HepG2 (cell line): ENCODE data around the gene CEP78. TPM values are rescaled to one million over a fixed set of nuclear protein-coding genes. Genes with fewer than 3 reads are reported as not detected.
A peak's percentile ranks its signal among the peaks of the same experiment; 100 is the strongest.

Source experiments
- ATAC-seq: fragments of 200-7000 bp; cut with Tn5 transposase; 3 replicates; pipeline ENCODE4 v1.9.1; 2020; ENCODE audit warnings: mild to moderate bottlenecking, moderate library complexity
- BruUV-seq: library from RNA; stranded (reverse); fragments of 400-500 nt; replicated peaks from 2 replicates; lab custom pipeline; 2021; lab: Mats Ljungman, UMichigan
- CTCF ChIA-PET: fragments of 300-600 bp; formaldehyde crosslinking; extraction: SDS; loops from one replicate; lab custom pipeline; 2021; ENCODE audit warnings: low total read pairs, inconsistent platforms, low intra/inter-chr PET ratio; lab: Yijun Ruan, JAX
- POLR2A ChIA-PET: fragments of 350-600 bp; sonication (Branson Sonifier 250); formaldehyde crosslinking; loops from one replicate; lab custom pipeline; 2020; ENCODE audit warnings: antibody characterized with exemption, inconsistent platforms; lab: Yijun Ruan, JAX
- DNase-seq: peaks from one replicate; pipeline ENCODE4 v3.0.0-alpha.2; 2015; ENCODE audit warnings: low spot score
- FAIRE-seq: peaks from 3 replicates; lab custom pipeline; 2011; peaks lifted over from hg19 to GRCh38; lab: Jason Lieb, UNC
- H2AFZ ChIP-seq: one replicate; pipeline ENCODE4 v1.6.1; 2011; ENCODE audit warnings: low read length, inconsistent platforms
- H3K27ac ChIP-seq: fragments of 300-600 bp; 3 replicates; pipeline ENCODE4 v1.8.0; 2011; ENCODE audit warnings: mixed run types, mild to moderate bottlenecking, mixed read lengths, low read length, inconsistent platforms; ENCODE audit not compliant: insufficient read depth; ENCODE audit errors: extremely low read length
- H3K27me3 ChIP-seq, 2 experiments: fragments of 200-600 bp in 1 of 2; 2 replicates in 1 of 2; 3 replicates in 1 of 2; pipeline versions ENCODE4 v1.6.0 to v1.8.0; 2011; ENCODE audit warnings: low read length in 2 of 2, mild to moderate bottlenecking in 2 of 2, moderate library complexity in 2 of 2, inconsistent platforms in 1 of 2; ENCODE audit not compliant: insufficient read depth in 2 of 2, control insufficient read depth in 1 of 2
- H3K36me3 ChIP-seq, 2 experiments: fragments of 200-600 bp in 1 of 2; replicated peaks in 1 of 2; 2 replicates in 1 of 2; 3 replicates in 1 of 2; pipeline versions ENCODE4 v1.5.1 to v1.8.0; 2011; ENCODE audit warnings: low read length in 2 of 2, inconsistent platforms in 1 of 2; ENCODE audit not compliant: insufficient read depth in 2 of 2, control insufficient read depth in 1 of 2
- H3K4me1 ChIP-seq: 2 replicates; pipeline ENCODE4 v1.5.1; 2012; ENCODE audit warnings: low read length, inconsistent platforms; ENCODE audit not compliant: insufficient read depth
- H3K4me2 ChIP-seq: 2 replicates; pipeline ENCODE4 v1.6.0; 2011; ENCODE audit warnings: low read depth, low read length, inconsistent platforms
- H3K4me3 ChIP-seq, 3 experiments: fragments of 200-600 bp in 1 of 3; sonication (generic), shearing (Covaris generic) in 1 of 3; replicated peaks in 1 of 3; 2 replicates each; pipeline ENCODE4 v1.5.1; 2011 to 2016; ENCODE audit warnings: low read length in 3 of 3, inconsistent platforms in 2 of 3, low read depth in 2 of 3, mild to moderate bottlenecking in 2 of 3, control low read depth in 1 of 3, mixed read lengths in 1 of 3; ENCODE audit not compliant: insufficient read depth in 1 of 3
- H3K79me2 ChIP-seq: one replicate; pipeline ENCODE4 v1.6.1; 2011; ENCODE audit warnings: low read length, inconsistent platforms; ENCODE audit not compliant: insufficient read depth
- H3K9ac ChIP-seq: 2 replicates; pipeline ENCODE4 v1.6.0; 2011; ENCODE audit warnings: mild to moderate bottlenecking, low read depth, low read length, inconsistent platforms; ENCODE audit not compliant: insufficient read depth
- H3K9me3 ChIP-seq: 2 replicates; pipeline ENCODE4 v1.5.1; 2012; ENCODE audit warnings: mild to moderate bottlenecking, low read length
- H4K20me1 ChIP-seq: 2 replicates; pipeline ENCODE4 v1.6.0; 2011; ENCODE audit warnings: inconsistent platforms, mild to moderate bottlenecking, low read length, moderate library complexity; ENCODE audit not compliant: insufficient read depth
- AHR ChIP-seq: IDR thresholded peaks from 2 replicates; pipeline ENCODE4 v1.6.1; 2018; ENCODE audit warnings: missing genetic modification reagents, missing compliant biosample characterization
- CENPX ChIP-seq: sonication (generic); formaldehyde crosslinking; IDR thresholded peaks from 2 replicates; pipeline ENCODE4 v1.9.0; 2021; ENCODE audit warnings: mild to moderate bottlenecking, missing genetic modification reagents, moderate library complexity
- KLF15 ChIP-seq: sonication (generic); formaldehyde crosslinking; IDR thresholded peaks from 2 replicates; pipeline ENCODE4 v1.8.1; 2023; ENCODE audit warnings: borderline replicate concordance, mild to moderate bottlenecking, inconsistent platforms, missing genetic modification reagents, mixed read lengths
- POLR2A ChIP-seq, 2 experiments: IDR thresholded peaks; 2 replicates each; pipeline ENCODE4 v1.6.1; 2011; ENCODE audit warnings: low read depth in 2 of 2, low read length in 2 of 2, mild to moderate bottlenecking in 1 of 2, moderate library complexity in 1 of 2; ENCODE audit not compliant: insufficient read depth in 1 of 2
- PREB ChIP-seq: sonication (generic); formaldehyde crosslinking; IDR thresholded peaks from 2 replicates; pipeline ENCODE4 v1.4.0; 2020; ENCODE audit warnings: missing genetic modification reagents
- RBM22 ChIP-seq: fragments of 200-400 bp; formaldehyde crosslinking; optimal IDR thresholded peaks from 2 replicates; pipeline ENCODE3; 2017; ENCODE audit warnings: mild to moderate bottlenecking, low read length, moderate library complexity
- TCF12 ChIP-seq, 2 experiments: fragments of 450-650 bp in 1 of 2; sonication (generic) in 1 of 2; formaldehyde crosslinking in 1 of 2; IDR thresholded peaks; 2 replicates each; pipeline versions ENCODE4 v1.6.1 to v1.8.0; 2017 to 2022; ENCODE audit warnings: antibody characterized with exemption in 1 of 2, mild to moderate bottlenecking in 1 of 2, missing genetic modification reagents in 1 of 2, moderate library complexity in 1 of 2
- ZNF234 ChIP-seq: sonication (generic); formaldehyde crosslinking; conservative IDR thresholded peaks from 2 replicates; pipeline ENCODE4 v1.5.1; 2020; ENCODE audit warnings: mild to moderate bottlenecking, missing genetic modification reagents
- ZNF253 ChIP-seq: sonication (generic); formaldehyde crosslinking; IDR thresholded peaks from 2 replicates; pipeline ENCODE4 v1.8.0; 2022; ENCODE audit warnings: mild to moderate bottlenecking, missing genetic modification reagents, borderline replicate concordance
- ZNF430 ChIP-seq: sonication (generic); formaldehyde crosslinking; IDR thresholded peaks from 2 replicates; pipeline ENCODE4 v1.9.0; 2021; ENCODE audit warnings: mild to moderate bottlenecking, missing genetic modification reagents
- ZNF552 ChIP-seq: sonication (generic); formaldehyde crosslinking; IDR thresholded peaks from 2 replicates; pipeline ENCODE4 v1.9.0; 2022; ENCODE audit warnings: missing genetic modification reagents, mild to moderate bottlenecking, borderline replicate concordance
- ZNF616 ChIP-seq: sonication (generic); formaldehyde crosslinking; IDR thresholded peaks from 2 replicates; pipeline ENCODE4 v1.5.0; 2020; ENCODE audit warnings: low read depth, mild to moderate bottlenecking, missing genetic modification reagents
- ZNF644 ChIP-seq: IDR thresholded peaks from 2 replicates; pipeline ENCODE4 v1.6.1; 2016; ENCODE audit warnings: low read depth
- ZNF781 ChIP-seq: sonication (generic); formaldehyde crosslinking; IDR thresholded peaks from 2 replicates; pipeline ENCODE4 v1.5.1; 2020; ENCODE audit warnings: borderline replicate concordance, mild to moderate bottlenecking, missing genetic modification reagents; ENCODE audit errors: not compliant biosample characterization
- ZNF788 ChIP-seq: sonication (generic); formaldehyde crosslinking; IDR thresholded peaks from 2 replicates; pipeline ENCODE4 v1.5.0; 2020; ENCODE audit warnings: mild to moderate bottlenecking, missing genetic modification reagents, borderline replicate concordance
- WGBS: methylation state at CpG from one replicate; pipeline ENCODE4 v1.1.6; 2017; ENCODE audit warnings: low lambda C conversion rate; 5-methylcytosine and 5-hydroxymethylcytosine counted together
- in situ Hi-C: cut with HindIII; loops from 2 replicates; pipeline ENCODE4 v1.10.0; 2017; ENCODE audit warnings: low pct_unique_long_range_greater_than_20kb; ENCODE audit not compliant: extremely low pct_ligation_motif_present
- intact Hi-C: fragments of 100-400 bp; cut with micrococcal nuclease; formaldehyde crosslinking; loops from one replicate; pipeline ENCODE4 v1.10.0; 2022; ENCODE audit not compliant: unreplicated experiment
- polyA plus RNA-seq, 8 experiments: library from polyadenylated mRNA; depleted of rRNA in 3 of 8; stranded (reverse) in 7 of 8; unstranded in 1 of 8; fragments of >200 nt; fragmentation: Illumina TruSeq in 4 of 8; extraction: Trizol in 4 of 8; gene quantifications; 2 replicates each; pipeline versions ENCODE4 v1.2.1 to v1.2.3, GENCODE V29; 2011 to 2016; ENCODE audit warnings: low read depth in 4 of 8, missing spikeins in 1 of 8, mixed read lengths in 1 of 8; ENCODE audit not compliant: insufficient read depth in 1 of 8
- total RNA-seq, 5 experiments: library from RNA; depleted of rRNA; stranded (reverse); fragments of >200 nt; fragmentation: Illumina TruSeq; extraction: Trizol; gene quantifications; 2 replicates each; pipeline ENCODE4 v1.2.3, GENCODE V29; 2016; ENCODE audit warnings: low read depth in 1 of 5
- TF ChIP-seq, protein P1 (sequence below): sonication (generic); formaldehyde crosslinking; IDR thresholded peaks from 2 replicates; pipeline ENCODE4 v1.4.0; 2020; ENCODE audit warnings: missing genetic modification reagents
- TF ChIP-seq, protein P2 (sequence below): sonication (generic); formaldehyde crosslinking; IDR thresholded peaks from 2 replicates; pipeline ENCODE4 v1.5.1; 2020; ENCODE audit warnings: mild to moderate bottlenecking, moderate library complexity, missing genetic modification reagents
- TF ChIP-seq, protein P3 (sequence below), 2 experiments: sonication (generic) in 1 of 2; formaldehyde crosslinking in 1 of 2; IDR thresholded peaks; 2 replicates each; pipeline versions ENCODE4 v1.4.0 to v1.6.1; 2018 to 2020; ENCODE audit warnings: missing genetic modification reagents in 2 of 2, borderline replicate concordance in 1 of 2, low read depth in 1 of 2, mild to moderate bottlenecking in 1 of 2, missing biosample characterization in 1 of 2

Gene CEP78
- total and polyA plus RNA-seq, 2 of the 13 experiments (the other 11 are each of a cell fraction or from before 2014, with no cell fraction given) = 5.1 to 30.8 TPM

GRCh38 chr9:78297672-78297961 is 61.7 kb downstream of the CEP78 start:
- ChIA-PET CTCF (no interaction called here), POLR2A (interaction anchor here (0.9 to 6.7 kb wide), 13 partner anchors 7 to 1274 kb away, joined by 3 to 114 read pairs (median 10); partner anchors contain the start of genes CEP78 and TLE4)
- 0% methylated on average over 10 of the region's 10 CpGs for WGBS
- Histone ChIP-seq H3K9me3 (no peaks in the 10 kb centered on the region), H4K20me1 (peaks cover 25% of the 10 kb centered on the region), H3K79me2 (peaks cover 51% of the 10 kb centered on the region), H3K9ac (peak overlapping the region; percentile 98), H3K4me2 (peak overlapping the region; percentile 76), H3K27ac (peak overlapping the region; percentile 97), H3K4me1 (peaks cover 74% of the 10 kb centered on the region), H3K36me3 (peaks cover 3 to 26% of the 10 kb centered on the region in 2 experiments; a peak in 4 of 5 replicates), H3K4me3 (peak overlapping the region; percentile 88 to 95 (median 95)), H3K27me3 (no peaks in the 10 kb centered on the region; a peak in 2 of 5 replicates), H2AFZ (no peak overlapping the region)
- no peak for ATAC-seq
- no TSS peak for BruUV-seq
- intact Hi-C loops (loop anchor here (2.0 to 10.0 kb wide), 2 partner anchors 59 to 263 kb away; partner anchors contain the start of gene GNAQ), in situ Hi-C loops (no loop called here)
- no peak for FAIRE-seq
- TF ChIP-seq ZNF430 = 0 out of 2 replicates have a peak, but pooled peaks have one; percentile 20
- no peak for TF ChIP-seq ZNF552 (CRISPR knock-in tag)
- TF ChIP-seq, protein P1, sequence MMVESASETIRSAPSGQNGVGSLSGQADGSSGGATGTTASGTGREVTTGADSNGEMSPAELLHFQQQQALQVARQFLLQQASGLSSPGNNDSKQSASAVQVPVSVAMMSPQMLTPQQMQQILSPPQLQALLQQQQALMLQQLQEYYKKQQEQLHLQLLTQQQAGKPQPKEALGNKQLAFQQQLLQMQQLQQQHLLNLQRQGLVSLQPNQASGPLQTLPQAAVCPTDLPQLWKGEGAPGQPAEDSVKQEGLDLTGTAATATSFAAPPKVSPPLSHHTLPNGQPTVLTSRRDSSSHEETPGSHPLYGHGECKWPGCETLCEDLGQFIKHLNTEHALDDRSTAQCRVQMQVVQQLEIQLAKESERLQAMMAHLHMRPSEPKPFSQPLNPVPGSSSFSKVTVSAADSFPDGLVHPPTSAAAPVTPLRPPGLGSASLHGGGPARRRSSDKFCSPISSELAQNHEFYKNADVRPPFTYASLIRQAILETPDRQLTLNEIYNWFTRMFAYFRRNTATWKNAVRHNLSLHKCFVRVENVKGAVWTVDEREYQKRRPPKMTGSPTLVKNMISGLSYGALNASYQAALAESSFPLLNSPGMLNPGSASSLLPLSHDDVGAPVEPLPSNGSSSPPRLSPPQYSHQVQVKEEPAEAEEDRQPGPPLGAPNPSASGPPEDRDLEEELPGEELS (CRISPR knock-in tag) = no peak
- TF ChIP-seq ZNF234 (CRISPR knock-in tag) = no peak
- TF ChIP-seq ZNF781 (CRISPR knock-in tag) = no peak
- TF ChIP-seq CENPX = no peak
- TF ChIP-seq ZNF788 (CRISPR knock-in tag) = 0 out of 2 replicates have a peak, but pooled peaks have one; percentile 6
- TF ChIP-seq KLF15 = no peak
- peak; percentile 11 for TF ChIP-seq RBM22
- TF ChIP-seq POLR2A (IDR thresholded peaks at IDR 0.05; ENCODE audit: insufficient read depth in 1 of 2, low read depth in 2 of 2, low read length in 2 of 2) = peak in 1 of 2 experiments; percentile 33; a peak in 1 of 4 replicates
- TF ChIP-seq ZNF644 (CRISPR knock-in tag) = no peak
- no peak for TF ChIP-seq ZNF253 (CRISPR knock-in tag)
- TF ChIP-seq, protein P2, sequence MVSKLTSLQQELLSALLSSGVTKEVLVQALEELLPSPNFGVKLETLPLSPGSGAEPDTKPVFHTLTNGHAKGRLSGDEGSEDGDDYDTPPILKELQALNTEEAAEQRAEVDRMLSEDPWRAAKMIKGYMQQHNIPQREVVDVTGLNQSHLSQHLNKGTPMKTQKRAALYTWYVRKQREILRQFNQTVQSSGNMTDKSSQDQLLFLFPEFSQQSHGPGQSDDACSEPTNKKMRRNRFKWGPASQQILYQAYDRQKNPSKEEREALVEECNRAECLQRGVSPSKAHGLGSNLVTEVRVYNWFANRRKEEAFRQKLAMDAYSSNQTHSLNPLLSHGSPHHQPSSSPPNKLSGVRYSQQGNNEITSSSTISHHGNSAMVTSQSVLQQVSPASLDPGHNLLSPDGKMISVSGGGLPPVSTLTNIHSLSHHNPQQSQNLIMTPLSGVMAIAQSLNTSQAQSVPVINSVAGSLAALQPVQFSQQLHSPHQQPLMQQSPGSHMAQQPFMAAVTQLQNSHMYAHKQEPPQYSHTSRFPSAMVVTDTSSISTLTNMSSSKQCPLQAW (CRISPR knock-in tag) = no peak
- TF ChIP-seq AHR (CRISPR knock-in tag) = no peak
- TF ChIP-seq, protein P3, sequence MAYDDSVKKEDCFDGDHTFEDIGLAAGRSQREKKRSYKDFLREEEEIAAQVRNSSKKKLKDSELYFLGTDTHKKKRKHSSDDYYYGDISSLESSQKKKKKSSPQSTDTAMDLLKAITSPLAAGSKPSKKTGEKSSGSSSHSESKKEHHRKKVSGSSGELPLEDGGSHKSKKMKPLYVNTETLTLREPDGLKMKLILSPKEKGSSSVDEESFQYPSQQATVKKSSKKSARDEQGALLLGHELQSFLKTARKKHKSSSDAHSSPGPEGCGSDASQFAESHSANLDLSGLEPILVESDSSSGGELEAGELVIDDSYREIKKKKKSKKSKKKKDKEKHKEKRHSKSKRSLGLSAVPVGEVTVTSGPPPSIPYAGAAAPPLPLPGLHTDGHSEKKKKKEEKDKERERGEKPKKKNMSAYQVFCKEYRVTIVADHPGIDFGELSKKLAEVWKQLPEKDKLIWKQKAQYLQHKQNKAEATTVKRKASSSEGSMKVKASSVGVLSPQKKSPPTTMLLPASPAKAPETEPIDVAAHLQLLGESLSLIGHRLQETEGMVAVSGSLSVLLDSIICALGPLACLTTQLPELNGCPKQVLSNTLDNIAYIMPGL (CRISPR knock-in tag; IDR thresholded peaks at IDR 0.05; ENCODE audit: borderline replicate concordance in 1 of 2, low read depth in 1 of 2) = peak in 1 of 2 experiments; percentile 10; a peak in 1 of 4 replicates
- 0 out of 2 replicates have a peak, but pooled peaks have one; percentile 19 for TF ChIP-seq PREB
- 0 out of 2 replicates have a peak, but pooled peaks have one; percentile 15 for TF ChIP-seq ZNF616 (CRISPR knock-in tag)
- no peak for TF ChIP-seq TCF12 (IDR thresholded peaks at IDR 0.05)
- TF ChIP-seq TCF12 (CRISPR knock-in tag; IDR thresholded peaks at IDR 0.05) = 0 out of 2 replicates have a peak, but pooled peaks have one; percentile 17
- no peak for DNase-seq
